NK-92 treated with Interleukin-12 subunit alpha and Interleukin-12 subunit beta, amount 100 ng/mL, for 24 hours (cell line): ENCODE results near the gene CLPSL2.
"Not testable (repeated sequence)": the region's sequence is repeated elsewhere in the genome, so short reads cannot be mapped to it uniquely, and the experiment has no call there.

Experiments
- DNase-seq: peaks from one replicate; lab custom pipeline; 2025; lab: John Stamatoyannopoulos, UW

CLPSL2 gene, protein sequence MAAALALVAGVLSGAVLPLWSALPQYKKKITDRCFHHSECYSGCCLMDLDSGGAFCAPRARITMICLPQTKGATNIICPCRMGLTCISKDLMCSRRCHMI

DNA sequence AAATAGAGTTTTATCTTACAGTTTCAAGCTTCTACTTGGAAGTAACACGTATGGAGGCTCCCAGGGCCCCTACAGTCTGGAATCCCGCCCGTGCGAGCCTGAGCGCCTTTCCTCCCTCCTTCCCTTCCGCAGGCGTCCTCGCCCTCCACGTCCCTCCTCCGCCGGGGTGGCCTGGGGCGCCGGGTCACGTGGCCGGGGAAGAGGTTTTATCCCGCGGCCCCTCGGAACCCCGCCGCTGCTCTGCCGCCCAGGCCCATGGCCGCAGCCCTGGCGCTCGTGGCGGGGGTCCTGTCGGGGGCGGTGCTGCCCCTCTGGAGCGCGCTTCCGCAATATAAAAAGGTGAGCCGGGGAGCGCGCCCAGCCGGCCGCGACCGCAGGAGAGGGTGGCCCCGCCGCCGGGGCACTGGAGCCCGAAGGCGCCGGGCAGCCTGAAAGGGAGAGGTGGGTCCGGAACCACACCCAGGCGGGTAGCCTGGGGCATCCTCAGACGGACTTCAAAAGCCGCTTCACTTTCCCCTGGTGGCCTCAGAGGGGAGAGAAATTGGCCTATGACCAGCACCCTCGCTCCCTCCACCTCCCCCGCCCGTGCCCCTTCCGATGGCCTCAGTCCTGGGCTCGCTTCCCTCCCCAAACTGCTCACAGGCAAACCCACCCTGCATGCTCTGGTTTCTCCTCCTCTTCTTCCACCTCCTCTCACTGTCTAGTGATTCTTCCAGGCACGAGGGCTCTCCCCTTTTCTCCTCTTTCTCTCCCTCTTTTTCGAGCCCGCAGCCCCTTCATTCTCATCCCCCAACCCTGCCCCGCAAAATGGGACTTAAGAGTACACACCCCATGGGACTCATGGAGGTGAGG, at the start of gene CLPSL2:
TSS of gene CLPSL2 (plus strand) at position 235 of the 852 bp plus-strand sequence. CDS start at position 256, 21 bp downstream.
- no peak for DNase-seq

DNA sequence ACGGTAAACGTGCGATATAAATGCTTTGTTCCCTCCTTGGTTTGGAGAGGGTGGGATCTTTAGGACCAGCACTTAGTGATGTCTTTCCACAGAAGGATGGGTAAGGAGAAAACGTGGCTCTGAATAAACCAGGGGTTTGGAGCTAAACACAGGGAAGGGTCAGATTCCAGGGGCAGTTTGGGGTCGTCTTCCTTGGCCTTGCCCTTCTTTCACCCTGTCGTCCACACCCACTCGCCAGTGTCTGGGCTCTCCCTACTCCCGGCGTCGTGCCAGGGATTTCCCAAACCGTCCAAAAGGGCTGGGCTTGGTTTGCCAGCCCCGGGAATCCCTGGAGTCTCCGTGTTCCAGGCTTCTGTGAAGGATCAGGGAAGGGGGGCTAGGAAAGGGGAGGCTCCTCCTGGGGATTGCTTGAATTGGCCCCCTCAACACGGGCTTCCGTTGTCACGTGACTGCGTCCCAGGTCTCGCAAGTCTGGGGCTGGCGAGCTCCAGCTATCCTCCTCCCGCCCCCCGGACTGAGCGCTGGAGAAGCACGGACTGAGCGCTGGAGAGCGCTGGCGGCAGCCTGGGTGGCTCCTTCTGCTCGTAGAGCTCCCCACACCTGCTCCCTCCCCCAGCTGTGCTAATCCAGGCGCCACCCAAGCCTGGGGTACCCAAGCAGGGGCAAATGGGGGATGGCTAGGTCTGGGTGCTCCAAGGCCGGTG, 49.0 kb upstream of the CLPSL2 start:
- DNase-seq = no peak

- peak; percentile 90 for DNase-seq
Measured at GRCh38 chr6:35727935-35728682, 48.3 kb upstream of the CLPSL2 start.

GRCh38 chr6:35728683-35729678, 47.4 kb upstream of the CLPSL2 start:
- no peak for DNase-seq

- DNase-seq = no peak
Measured at GRCh38 chr6:35729722-35730121, 46.7 kb upstream of the CLPSL2 start.

DNA sequence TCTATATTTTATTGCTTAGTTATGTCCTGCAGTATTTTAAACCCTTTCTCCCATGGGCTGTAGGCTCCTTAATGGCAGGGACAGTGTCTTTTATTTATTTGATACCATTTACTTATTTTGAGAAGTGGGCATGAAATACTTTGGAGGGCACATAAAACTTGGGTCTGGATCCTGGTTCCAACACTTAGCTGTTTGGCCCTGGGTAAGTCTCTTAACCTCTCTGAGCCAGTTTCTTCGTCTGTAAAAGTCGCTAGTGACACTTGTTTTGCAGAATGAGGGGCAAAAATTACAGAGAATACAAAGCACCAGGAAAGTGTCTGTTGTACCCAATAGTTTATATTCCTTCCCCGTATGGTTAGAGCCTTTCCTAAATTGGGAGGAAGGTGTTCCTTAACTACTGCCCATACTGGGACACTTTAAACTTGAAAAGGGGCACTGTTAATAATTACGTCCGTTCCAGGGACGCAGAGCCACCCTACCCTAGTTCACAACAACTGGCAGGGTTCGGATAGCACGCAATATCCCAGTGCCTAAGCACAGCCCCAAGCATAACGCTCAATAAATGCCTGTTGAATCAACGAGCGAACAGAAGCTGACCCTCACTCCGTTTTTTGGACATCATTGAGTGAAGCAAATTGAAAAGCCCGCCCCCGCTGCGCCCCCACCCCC, 45.5 kb upstream of the CLPSL2 start:
- no peak for DNase-seq

DNA sequence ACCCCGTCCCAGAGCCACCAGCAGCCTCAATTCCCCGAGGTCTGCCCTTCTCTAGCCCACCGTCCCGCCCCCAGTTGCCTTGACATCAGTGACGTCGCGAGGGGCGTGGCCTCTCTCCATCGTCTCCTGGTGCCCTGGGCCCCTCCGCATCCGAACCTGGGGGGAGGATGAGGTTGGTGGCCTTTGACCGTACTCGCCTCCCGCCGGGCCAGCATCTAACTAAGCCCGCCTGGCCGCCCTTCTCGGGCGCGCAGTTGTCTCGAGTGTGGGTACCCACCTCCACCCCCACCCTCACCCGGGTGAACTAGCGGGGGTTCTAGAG, 45.0 kb upstream of the CLPSL2 start:
- DNase-seq = peak; percentile 93

- peak; percentile 91 for DNase-seq
Measured at GRCh38 chr6:35731736-35732532, 44.5 kb upstream of the CLPSL2 start.

- no peak for DNase-seq
Measured at GRCh38 chr6:35733633-35734032, 42.8 kb upstream of the CLPSL2 start.

GRCh38 chr6:35734319-35734718, 42.1 kb upstream of the CLPSL2 start:
- DNase-seq = not testable (repeated sequence)

- DNase-seq = no peak
Measured at GRCh38 chr6:35735452-35735851, 40.9 kb upstream of the CLPSL2 start.

DNA sequence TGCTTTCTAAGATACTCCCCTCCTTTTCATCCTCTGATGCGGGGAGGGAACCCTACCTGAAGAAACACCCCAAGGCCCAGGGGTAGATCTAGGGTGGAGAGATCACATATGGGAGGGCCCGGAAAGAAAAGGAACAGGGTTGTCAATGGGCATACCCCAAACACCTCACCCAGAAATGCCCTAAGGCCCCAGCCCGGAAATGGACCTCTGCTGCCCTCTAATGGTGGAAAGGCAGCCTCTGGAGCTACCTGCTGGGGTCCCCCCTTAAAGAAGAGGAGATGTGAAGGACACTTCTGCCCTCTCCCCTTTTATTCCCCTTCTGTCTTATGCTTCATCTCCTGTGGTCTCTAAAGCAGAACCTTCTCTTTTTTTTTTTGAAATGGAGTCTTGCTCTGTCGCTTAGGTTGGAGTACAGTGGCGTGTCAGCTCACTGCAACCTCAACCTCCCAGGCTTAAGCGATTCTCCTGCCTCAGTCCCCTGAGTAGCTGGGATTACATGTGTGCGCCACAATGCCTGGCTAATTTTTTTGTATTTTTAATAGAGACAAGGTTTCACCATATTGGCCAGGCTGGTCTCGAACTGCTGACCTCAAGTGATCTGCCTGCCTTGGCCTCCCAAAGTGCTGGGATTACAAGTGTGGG, 40.0 kb upstream of the CLPSL2 start:
- DNase-seq = peak; percentile 63

- no peak for DNase-seq
Measured at GRCh38 chr6:35736982-35737412, 39.4 kb upstream of the CLPSL2 start, which contains the start of gene ARMC12. TSS of gene ARMC12 (plus strand) at chr6:35737032. CDS start at chr6:35737109, 77 bp downstream.

GRCh38 chr6:35737413-35738211, 38.8 kb upstream of the CLPSL2 start:
- no peak for DNase-seq

- DNase-seq = no peak
Measured at GRCh38 chr6:35739645-35740524, 36.5 kb upstream of the CLPSL2 start.

DNA sequence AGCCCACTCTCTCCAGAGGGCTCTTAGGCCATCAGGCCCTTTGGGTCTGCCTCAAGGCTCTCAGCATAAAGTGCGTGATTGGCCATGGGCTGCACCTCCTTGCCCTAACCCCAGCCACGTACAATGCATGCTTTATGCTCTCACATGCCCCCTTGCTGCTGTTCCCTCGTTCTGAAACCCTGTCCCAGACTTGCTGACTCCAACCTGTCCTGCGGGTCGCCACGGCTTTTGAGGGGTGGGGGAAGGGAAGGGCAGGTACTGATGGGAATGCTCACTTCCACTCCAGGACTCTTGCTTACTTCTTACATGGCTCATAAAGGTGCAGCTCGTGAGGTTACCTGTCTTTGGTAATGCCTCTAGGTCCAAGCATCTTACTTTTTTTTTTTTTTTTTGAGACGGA, 33.6 kb upstream of the CLPSL2 start:
- DNase-seq = no peak

- no peak for DNase-seq
Measured at GRCh38 chr6:35745509-35745908, 30.9 kb upstream of the CLPSL2 start.
